Measurements from ENCODE around the gene ARHGAP8. TPM values are rescaled to one million over a fixed set of nuclear protein-coding genes. Genes with fewer than 3 reads are reported as not detected.

ARHGAP8 gene
- total and polyA plus RNA-seq, 10 of the 15 experiments (the other 5 are each of a cell fraction or from before 2014, with no cell fraction given), result 0.33 TPM; not detected in 9

GRCh38 chr22:44845796-44846720 is 93.7 kb downstream of the ARHGAP8 start:
- DNase-seq (ENCODE audit: low read depth, low spot score), result no peak
- Histone ChIP-seq H3K27ac (ENCODE audit: control insufficient read depth, insufficient read depth) (no peak overlapping the region), H3K9me3 (replicated peaks; ENCODE audit: control insufficient read depth, insufficient read depth, low read length) (no peaks in the 10 kb centered on the region; the same call in 2 of the 3 replicates), H3K4me1 (ENCODE audit: control insufficient read depth, insufficient read depth, low read length) (no peaks in the 10 kb centered on the region), H3K79me2 (ENCODE audit: control insufficient read depth, insufficient read depth, low read length) (no peaks in the 10 kb centered on the region), H3K4me2 (ENCODE audit: control insufficient read depth, insufficient read depth) (no peak overlapping the region), H4K20me1 (ENCODE audit: control insufficient read depth, insufficient read depth) (no peaks in the 10 kb centered on the region), H3K27me3 (replicated peaks in 1 of 2; ENCODE audit: control insufficient read depth in 2 of 2, insufficient read depth in 2 of 2, low read length in 1 of 2) (no peaks in the 10 kb centered on the region), H3K9ac (ENCODE audit: control insufficient read depth, insufficient read depth, low read length) (no peak overlapping the region), H3K4me3 (no peak overlapping the region), H3K36me3 (ENCODE audit: control insufficient read depth in 2 of 2, insufficient read depth in 2 of 2, low read length in 1 of 2) (no peaks in the 10 kb centered on the region), H2AFZ (ENCODE audit: control insufficient read depth, low read depth, low read length) (no peak overlapping the region)
- CTCF ChIA-PET, result no interaction called here
- BruUV-seq (replicated peaks), result no TSS peak
- no peak for ATAC-seq
- in situ Hi-C loops (cut with MboI) (no loop called here), intact Hi-C loops (cut with micrococcal nuclease; ENCODE audit: unreplicated experiment) (no loop called here)
- TF ChIP-seq SP1 (IDR thresholded peaks at IDR 0.05; ENCODE audit: low read depth, low read length) (no peak), SMARCA5 (IDR thresholded peaks at IDR 0.05) (no peak), KAT2A (conservative IDR thresholded peaks at IDR 0.05; ENCODE audit: control insufficient read depth, low read depth, low read length) (no peak), PML (IDR thresholded peaks at IDR 0.05; ENCODE audit: low read length) (no peak)
- TF ChIP-seq, protein P1, sequence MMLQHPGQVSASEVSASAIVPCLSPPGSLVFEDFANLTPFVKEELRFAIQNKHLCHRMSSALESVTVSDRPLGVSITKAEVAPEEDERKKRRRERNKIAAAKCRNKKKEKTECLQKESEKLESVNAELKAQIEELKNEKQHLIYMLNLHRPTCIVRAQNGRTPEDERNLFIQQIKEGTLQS (IDR thresholded peaks at IDR 0.05; ENCODE audit: borderline replicate concordance, extremely low read depth, low read depth, low read length), result no peak
- FAIRE-seq, result no peak
- RAD21 ChIA-PET (ENCODE audit: unreplicated experiment), result no interaction called here
- SMC1A ChIA-PET (ENCODE audit: uncharacterized antibody, unreplicated experiment), result no interaction called here
- WGBS (ENCODE audit: insufficient coverage, insufficient replicate concordance, low lambda C conversion rate, missing lambda C conversion rate), result 37% methylated on average over 25 of the region's 25 CpGs
- POLR2A ChIA-PET, result no interaction called here

- Histone ChIP-seq H3K4me3 (no peak overlapping the region), H2AFZ (ENCODE audit: control insufficient read depth, low read depth, low read length) (no peak overlapping the region), H3K9me3 (replicated peaks; ENCODE audit: control insufficient read depth, insufficient read depth, low read length) (no peaks in the 10 kb centered on the region; the same call in 2 of the 3 replicates), H3K36me3 (ENCODE audit: control insufficient read depth in 2 of 2, insufficient read depth in 2 of 2, low read length in 1 of 2) (no peaks in the 10 kb centered on the region), H3K4me1 (ENCODE audit: control insufficient read depth, insufficient read depth, low read length) (no peaks in the 10 kb centered on the region), H3K27me3 (replicated peaks in 1 of 2; ENCODE audit: control insufficient read depth in 2 of 2, insufficient read depth in 2 of 2, low read length in 1 of 2) (no peaks in the 10 kb centered on the region), H3K27ac (ENCODE audit: control insufficient read depth, insufficient read depth) (no peak overlapping the region), H4K20me1 (ENCODE audit: control insufficient read depth, insufficient read depth) (no peaks in the 10 kb centered on the region), H3K9ac (ENCODE audit: control insufficient read depth, insufficient read depth, low read length) (no peak overlapping the region), H3K79me2 (ENCODE audit: control insufficient read depth, insufficient read depth, low read length) (no peaks in the 10 kb centered on the region), H3K4me2 (ENCODE audit: control insufficient read depth, insufficient read depth) (no peak overlapping the region)
- no peak for FAIRE-seq
- DNase-seq (ENCODE audit: low read depth, low spot score), result no peak
- ChIA-PET POLR2A (no interaction called here), CTCF (no interaction called here), RAD21 (ENCODE audit: unreplicated experiment) (no interaction called here), SMC1A (ENCODE audit: uncharacterized antibody, unreplicated experiment) (no interaction called here)
- TF ChIP-seq BRCA1 (IDR thresholded peaks at IDR 0.05; ENCODE audit: low read depth, low read length) (no peak), NR2C1 (IDR thresholded peaks at IDR 0.05) (no peak), FOXK2 (IDR thresholded peaks at IDR 0.05) (no peak), TBL1XR1 (IDR thresholded peaks at IDR 0.05; ENCODE audit: low read depth, low read length) (no peak), NBN (IDR thresholded peaks at IDR 0.05) (no peak), SUZ12 (IDR thresholded peaks at IDR 0.05; ENCODE audit: unreplicated experiment) (no peak), YY1 (IDR thresholded peaks at IDR 0.05; ENCODE audit: low read depth, low read length) (no peak)
- no peak for ATAC-seq
- WGBS (ENCODE audit: insufficient coverage, insufficient replicate concordance, low lambda C conversion rate, missing lambda C conversion rate), result 36% methylated on average over 16 of the region's 16 CpGs
- BruUV-seq (replicated peaks), result no TSS peak
- intact Hi-C loops (cut with micrococcal nuclease; ENCODE audit: unreplicated experiment), result no loop called here
- in situ Hi-C loops (cut with MboI), result no loop called here
Measured at GRCh38 chr22:44846726-44847275, 94.4 kb downstream of the ARHGAP8 start.

Data from GM12878 (cell line).